HTR-8/SVneo (cell line): Measurements from ENCODE around the gene ZFP36L1.

Experiments used
- DNase-seq: peaks from one replicate; pipeline ENCODE4 v3.0.0; 2011; ENCODE audit warnings: low spot score, mixed read lengths; ENCODE audit not compliant: insufficient read length
- FAIRE-seq: peaks from 2 replicates; lab custom pipeline; 2011; peaks lifted over from hg19 to GRCh38; lab: Jason Lieb, UNC

ZFP36L1 gene

DNA sequence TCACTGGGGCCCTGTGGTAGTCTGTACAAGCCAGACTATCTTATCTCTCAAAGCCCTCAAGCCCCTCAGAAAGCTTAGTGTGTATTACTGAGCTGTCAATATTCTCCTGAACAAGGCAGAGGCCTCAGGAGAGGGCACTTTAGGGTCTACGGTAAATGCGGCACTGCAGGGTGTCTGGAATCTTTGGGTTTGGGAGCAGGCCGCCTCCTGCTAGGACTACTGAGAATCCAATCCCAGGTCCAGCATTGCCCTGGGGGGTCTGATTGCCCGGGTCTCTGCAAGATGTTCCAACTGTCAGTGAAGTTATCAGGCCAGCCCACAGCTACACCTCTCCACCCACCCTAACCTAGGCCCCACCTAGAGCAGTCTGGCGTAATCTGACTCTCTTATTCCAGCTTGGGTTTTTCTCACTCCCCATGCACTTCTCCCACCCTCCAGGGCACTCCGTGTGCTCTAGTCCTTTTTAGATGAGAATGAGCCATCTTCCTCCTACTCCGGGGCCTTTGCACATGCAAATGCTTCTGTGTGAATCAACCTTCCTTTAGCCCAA, 4.3 kb upstream of the ZFP36L1 start:
- FAIRE-seq (peak; percentile 64), DNase-seq (no peak)

DNA sequence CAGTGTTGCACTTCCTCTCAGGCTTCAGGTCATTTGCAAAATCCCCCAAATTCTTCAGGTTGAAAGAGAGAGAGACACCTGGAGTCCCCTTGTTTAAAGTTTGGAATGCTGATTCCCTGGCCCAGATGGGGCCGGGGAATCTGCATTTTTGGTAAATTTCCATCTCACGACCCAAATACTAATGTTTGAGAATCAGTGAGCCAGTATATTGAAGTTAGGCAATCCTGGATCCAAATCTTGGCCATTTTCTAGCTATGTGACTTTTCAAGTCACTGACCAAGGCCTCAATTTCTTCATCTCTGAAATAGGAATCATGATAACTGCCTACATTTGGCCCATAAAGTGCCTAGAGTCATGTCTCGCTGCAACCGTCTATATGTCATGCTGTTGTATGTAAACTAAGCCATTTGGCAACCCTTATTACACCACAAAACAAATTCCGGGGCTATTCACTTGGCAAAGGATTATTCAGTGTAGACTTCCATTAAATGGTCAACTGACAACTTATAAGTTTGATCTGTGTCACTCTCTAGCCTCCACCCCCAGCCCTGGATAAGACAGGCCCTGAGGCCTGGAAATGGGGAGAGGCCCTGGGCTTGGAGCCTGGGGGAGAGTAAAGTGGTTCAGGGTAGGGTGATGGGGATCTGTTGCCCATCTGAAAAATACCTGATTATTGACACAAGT, 3.7 kb upstream of the ZFP36L1 start:
- DNase-seq (no peak), FAIRE-seq (peak; percentile 86)

GRCh38 chr14:68795597-68796417, 2.9 kb upstream of the ZFP36L1 start:
- DNase-seq: no peak
- peak; percentile 98 for FAIRE-seq

DNA sequence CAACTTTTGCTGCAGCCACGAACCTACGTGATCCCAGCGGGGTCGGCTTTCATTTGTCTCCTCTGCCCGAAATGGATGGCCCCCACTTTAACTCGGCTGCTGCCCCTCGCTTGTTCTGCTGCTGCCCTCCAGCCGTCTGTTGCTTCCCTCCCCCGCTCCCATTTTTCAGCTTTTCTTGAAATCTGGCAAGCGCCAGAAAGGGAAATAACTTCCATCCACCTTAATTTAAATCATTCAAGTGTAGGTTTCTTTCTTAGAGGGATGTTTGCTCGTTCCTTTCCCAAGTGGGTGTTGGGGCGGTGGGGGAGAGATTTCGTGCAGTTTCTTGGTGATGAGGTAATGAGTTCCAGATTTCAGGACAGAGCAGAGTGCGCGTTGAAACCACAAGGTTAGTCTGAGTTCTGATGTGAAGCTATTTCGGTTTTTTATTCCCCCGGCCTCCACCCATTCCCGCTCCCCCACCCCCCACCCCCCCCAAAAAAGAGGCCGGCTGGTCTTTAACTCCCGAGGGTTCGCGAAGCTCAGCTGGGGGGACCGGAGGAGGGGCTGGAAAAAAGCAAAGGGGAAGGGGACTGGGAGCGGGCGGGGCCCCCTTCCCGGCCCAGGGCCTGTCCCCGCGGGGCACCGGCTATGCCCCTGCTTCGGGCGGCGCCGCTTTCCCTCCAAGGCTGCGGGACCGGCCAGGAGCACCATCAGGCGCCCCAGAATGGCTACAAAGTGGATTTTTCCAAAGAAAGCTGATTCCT, 2.2 kb upstream of the ZFP36L1 start:
- DNase-seq: no peak
- FAIRE-seq: peak; percentile 13

DNA sequence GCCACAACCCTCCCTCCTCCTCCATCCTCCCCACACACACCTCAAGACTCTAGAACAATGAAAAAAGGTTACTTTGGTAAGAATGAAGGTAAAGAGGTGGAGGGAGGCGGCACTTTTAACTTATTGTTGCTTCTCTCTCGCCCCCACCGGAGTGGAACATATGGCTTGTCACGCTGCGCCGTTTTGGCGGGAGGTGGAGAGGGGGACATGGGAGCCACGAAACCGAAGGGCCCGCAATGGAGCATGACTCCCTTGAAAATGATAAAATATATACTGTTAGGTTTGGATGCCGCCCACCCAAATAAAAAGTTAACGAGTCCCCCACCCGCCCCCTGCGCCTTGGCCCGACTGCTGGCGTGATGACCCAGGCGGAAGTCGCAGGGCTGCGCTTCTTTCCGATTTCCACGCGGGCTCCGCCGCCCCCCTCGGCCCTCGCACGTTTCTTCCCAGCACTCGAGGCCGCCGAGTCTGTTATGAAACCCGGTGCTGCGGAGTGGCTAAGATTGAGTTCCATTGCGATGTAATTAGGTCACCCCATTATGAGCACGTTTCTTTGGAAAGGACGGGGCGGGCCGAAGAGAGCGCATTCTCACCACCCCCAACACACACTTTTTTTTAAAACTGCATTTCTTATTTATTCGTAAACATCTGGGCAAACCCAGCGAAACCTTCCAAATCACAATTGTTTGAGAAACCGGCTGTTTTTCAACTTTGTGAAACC, 1.4 kb upstream of the ZFP36L1 start:
- peak; percentile 96 for DNase-seq

DNA sequence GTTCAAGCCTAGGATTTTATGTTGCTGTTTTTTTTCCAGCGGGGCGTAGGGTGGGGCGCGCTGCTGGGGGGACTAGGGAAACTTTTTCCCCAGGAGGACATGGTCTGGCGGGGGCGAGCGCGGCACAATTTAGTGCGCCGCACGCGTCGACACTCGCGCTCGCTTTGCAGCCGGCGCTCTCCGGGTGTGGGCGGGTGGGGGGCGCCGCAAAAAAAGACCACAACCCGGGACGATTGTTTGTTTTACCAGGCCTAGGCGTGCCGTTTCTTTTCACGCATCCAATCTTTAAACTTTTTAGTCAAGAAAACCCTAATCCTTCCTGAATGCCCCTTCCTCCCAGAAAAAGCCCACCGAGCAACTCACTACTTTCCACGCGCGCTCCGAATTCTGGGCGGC, 865 bp upstream of the ZFP36L1 start:
- DNase-seq: no peak
- peak; percentile 85 for FAIRE-seq

More for the DNA sequence above, 1.4 kb upstream of the ZFP36L1 start:
- FAIRE-seq: peak; percentile 92

DNA sequence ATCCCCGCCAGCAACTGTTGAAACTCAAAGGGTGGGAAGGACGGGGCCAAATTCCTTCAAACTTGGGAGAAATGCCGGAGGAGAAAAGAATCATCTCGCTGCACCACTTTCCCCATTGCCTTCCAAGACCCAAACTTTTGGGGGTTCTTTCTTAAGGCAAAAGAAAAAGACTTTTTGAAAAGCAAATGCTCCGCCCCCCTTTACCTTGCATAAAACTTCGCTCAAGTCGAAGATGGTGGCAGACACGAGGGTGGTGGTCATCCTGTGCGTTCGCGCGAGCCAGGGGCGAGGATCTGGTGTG, 239 bp downstream of the ZFP36L1 start:
- DNase-seq (no peak), FAIRE-seq (peak; percentile 93)

GRCh38 chr14:68791902-68792677, 777 bp downstream of the ZFP36L1 start:
- FAIRE-seq (no peak), DNase-seq (no peak)

DNA sequence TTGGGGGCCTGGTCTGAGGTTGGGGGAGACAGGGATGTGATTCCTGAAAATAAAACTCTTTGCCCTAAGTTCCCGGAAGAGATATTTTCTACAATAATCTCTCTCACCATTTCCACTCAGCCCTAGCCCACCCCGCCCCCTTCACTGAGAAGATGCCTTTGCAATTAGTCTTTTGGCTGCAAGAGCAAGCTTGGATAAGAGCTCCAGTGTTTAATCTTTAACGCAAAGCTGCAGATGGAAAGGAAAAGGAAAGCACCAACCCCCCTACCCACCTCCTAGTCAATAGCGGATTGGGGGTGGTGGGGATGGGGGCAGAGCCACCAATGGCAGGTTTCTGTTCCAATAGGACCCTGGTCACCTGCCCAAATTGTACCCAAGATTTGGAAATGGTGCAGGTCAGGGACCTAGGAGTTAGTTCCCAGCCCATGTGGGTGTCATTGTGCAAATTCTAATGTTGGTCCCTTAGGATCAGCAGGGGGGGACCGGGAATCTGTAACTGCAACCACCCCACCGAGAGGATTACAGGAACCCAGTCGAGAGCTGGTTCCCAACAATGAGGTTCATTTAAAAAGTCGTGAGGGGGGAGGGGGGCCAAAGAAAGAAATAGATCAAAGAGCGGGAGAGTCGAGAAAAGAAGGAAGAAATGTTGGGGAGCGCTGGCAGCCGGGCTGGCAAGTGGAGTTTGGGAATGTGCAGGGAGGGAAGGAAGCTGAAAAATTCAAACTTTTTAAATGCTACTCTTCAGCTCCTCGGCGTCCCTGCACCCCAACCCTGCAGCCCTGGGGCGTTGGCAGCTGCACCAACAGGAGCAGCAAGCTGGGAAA, 1.6 kb downstream of the ZFP36L1 start:
- FAIRE-seq (no peak), DNase-seq (no peak)

DNA sequence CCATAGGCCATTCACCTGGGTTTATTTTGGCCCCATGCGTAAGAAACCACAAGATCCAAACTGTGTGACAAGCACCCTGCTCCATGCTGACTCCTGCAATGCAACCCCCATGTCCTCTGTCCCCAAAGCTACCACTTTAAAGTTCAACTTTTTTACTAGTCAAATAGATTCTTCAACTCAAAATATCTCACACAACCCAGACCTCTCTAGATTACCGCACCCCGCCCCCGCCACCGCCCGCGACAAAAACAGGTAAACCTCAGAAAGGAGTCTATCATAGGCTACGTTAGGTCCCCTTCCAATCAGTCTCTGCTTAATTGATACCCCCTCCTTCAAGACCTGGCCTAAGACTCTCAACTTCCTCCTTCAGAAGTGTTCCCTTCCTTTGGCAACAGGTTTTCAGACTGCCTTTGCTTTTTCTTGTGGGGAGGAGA, 2.2 kb downstream of the ZFP36L1 start:
- FAIRE-seq: no peak
- DNase-seq: no peak

DNA sequence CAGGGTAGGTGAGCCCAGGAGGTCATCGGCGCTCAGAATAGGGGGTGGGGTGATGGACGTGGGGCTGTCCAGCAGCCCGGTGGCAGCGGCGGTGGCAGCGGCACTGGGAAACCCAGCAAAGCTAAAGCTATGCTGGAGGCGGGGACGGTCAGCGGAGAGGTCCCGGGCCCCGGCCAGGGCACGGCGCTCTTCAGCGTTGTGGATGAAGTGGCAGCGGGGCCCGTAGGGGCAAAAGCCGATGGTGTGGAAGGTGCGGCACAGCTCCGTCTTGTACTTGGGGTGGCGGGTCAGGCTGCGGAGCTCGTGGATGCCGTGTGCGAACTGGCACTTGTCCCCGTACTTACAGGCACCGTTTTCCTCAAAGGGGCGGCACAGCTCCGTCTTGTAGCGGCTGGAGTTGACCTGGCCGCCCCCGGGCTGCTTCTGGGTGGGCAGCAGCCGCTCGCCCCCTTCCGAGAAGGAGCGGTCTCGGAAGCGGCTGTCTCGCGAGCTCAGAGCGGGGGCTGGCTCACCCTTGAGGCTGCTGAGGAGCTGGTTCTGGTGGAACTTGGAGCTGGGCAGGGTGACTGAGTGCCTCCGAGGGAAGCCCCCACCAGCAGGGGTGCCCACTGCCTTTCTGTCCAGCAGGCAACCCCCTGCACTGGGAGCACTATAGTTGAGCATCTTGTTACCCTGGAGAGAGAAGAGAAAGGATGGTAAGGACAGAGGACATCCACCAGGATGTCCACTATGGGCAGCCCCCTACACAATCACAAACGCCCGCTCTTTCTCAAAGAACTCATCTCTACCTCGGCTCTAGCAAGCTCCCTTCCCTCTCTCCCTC, 2.8 kb downstream of the ZFP36L1 start:
- FAIRE-seq (peak; percentile 48), DNase-seq (no peak)

DNA sequence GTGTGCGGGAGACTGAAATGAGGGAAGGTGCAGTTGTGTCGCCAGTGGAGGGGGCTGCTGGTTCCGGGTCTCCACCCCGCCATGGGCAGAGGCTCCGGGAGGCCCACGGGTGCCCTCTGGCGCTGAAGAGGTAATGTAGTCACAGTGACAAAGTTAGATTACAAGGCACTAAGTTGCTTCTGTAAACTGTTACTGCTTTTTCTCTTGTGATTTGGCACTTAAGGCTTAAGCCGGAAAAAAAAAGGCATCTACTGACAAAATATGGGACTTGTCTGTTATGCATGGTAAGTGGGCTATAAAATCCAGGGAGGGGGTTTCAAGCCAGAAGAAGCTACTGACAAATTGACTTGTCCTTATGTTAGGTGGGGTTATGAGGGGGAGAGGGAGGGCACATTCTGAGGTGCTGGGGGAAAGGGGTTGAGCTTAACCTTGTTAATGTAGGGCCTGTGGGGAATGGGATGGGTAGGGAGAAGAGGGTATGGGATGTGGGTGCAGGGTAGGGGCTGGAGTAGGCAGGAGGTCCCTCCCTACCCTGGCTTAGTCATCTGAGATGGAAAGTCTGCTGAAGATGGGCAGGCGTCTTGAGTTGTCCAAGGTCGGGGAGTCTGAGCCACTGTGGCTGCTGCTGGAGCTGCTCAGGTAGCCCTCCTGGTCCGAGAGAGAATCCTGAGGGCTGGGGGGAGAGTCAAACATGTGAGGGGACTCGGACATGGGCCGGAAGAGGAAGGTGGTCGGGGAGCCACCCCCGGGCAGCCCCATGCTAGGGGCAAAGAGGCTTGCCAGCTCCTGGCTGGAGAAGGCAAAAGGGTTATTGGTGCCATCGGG, 3.7 kb downstream of the ZFP36L1 start:
- DNase-seq (peak; percentile 94), FAIRE-seq (peak; percentile 95)

DNA sequence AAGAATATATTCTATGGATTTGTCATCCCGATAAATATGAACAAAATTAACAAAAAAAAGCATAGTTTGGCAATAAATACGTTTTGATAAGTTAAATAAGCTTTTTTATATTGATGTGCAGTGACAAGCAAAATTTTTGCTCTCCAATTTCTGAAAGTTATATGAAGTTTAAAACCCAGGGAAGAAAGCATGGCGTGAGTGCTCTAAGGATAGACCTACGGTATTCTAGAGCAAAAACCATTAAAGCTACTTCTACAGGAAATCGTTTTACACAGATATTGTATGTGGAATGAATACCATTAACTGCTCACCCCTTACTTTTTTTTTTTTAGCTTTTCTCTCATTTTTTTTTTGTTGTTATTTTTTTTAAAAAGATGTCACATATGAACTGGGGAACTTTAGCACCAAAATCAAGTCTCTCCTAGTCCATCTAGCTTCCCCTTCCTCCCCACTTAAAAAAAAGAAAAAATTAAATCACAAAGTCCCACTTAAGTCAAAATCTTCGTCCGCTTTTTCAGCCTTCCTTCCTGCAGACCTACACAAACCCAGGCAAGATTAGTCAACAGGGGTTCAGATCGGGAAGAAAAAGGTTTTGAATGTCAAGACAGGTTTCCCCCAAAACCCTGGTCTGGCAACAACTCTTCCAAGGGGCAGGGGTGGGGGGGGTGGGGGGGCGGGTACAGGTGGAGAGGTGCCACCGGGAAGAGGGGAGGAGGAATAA, 4.4 kb downstream of the ZFP36L1 start:
- FAIRE-seq (no peak), DNase-seq (no peak)

GRCh38 chr14:68787092-68787992, 5.5 kb downstream of the ZFP36L1 start:
- no peak for DNase-seq

GRCh38 chr14:68786491-68787091, 6.3 kb downstream of the ZFP36L1 start:
- FAIRE-seq: peak; percentile 80
- no peak for DNase-seq

More at GRCh38 chr14:68787092-68787992, 5.5 kb downstream of the ZFP36L1 start:
- no peak for FAIRE-seq
